Measurements from ENCODE around the gene RMRP.

DNA sequence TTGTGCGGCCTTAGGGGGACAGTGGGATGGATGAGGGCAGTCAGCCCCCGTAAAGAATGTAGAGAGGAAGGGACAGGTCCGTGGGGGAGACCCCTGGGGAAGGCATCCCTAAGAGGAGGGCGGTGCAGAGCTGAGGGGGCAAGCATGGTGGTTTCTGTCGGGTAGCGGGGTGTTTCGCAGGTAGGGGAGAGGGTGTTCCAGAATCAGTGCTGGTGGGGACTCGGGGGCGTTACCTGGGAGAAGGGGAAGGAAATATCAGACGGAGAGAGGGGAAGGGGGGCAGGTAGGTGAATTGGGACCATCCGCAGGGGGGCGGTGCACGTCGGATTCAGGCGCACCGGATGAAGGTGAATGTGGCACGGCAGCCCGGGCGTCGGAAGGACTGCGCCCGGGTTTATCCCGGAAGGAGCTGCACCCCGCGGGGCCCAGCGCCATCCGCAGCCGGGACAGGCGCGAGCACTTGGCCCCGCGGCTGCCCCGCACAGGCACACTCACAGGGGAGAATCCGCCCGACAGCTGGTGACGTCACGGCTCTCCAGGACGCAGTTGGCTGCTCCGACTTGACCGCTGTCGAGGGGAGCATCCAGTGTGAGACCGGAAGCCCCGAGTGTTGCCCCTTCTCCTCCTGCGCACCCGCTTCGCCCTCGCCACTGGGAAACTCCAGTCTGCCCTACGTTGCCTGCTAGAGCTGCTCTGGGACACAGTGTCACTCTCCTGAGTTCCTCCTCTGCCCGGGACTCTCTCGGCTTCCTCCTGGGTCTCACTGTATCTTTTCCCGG is 40.9 kb downstream of the RMRP start:
- TF ChIP-seq TAF1 (IDR thresholded peaks at IDR 0.05; ENCODE audit: borderline replicate concordance, insufficient read depth, low read length) (no peak), POLR2AphosphoS5 (IDR thresholded peaks at IDR 0.05; ENCODE audit: low read depth, low read length) (no peak), SIN3A (IDR thresholded peaks at IDR 0.05; ENCODE audit: borderline replicate concordance, insufficient read depth, low read length) (no peak)
- TF ChIP-seq, protein P1, sequence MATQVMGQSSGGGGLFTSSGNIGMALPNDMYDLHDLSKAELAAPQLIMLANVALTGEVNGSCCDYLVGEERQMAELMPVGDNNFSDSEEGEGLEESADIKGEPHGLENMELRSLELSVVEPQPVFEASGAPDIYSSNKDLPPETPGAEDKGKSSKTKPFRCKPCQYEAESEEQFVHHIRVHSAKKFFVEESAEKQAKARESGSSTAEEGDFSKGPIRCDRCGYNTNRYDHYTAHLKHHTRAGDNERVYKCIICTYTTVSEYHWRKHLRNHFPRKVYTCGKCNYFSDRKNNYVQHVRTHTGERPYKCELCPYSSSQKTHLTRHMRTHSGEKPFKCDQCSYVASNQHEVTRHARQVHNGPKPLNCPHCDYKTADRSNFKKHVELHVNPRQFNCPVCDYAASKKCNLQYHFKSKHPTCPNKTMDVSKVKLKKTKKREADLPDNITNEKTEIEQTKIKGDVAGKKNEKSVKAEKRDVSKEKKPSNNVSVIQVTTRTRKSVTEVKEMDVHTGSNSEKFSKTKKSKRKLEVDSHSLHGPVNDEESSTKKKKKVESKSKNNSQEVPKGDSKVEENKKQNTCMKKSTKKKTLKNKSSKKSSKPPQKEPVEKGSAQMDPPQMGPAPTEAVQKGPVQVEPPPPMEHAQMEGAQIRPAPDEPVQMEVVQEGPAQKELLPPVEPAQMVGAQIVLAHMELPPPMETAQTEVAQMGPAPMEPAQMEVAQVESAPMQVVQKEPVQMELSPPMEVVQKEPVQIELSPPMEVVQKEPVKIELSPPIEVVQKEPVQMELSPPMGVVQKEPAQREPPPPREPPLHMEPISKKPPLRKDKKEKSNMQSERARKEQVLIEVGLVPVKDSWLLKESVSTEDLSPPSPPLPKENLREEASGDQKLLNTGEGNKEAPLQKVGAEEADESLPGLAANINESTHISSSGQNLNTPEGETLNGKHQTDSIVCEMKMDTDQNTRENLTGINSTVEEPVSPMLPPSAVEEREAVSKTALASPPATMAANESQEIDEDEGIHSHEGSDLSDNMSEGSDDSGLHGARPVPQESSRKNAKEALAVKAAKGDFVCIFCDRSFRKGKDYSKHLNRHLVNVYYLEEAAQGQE (IDR thresholded peaks at IDR 0.05; ENCODE audit: insufficient read depth in 1 of 2, low read depth in 2 of 2, low read length in 2 of 2), result no peak

All from PFSK-1 (cell line).